Myometrial cell (primary cell): ENCODE results near the gene CFL1. TPM values are rescaled to one million over a fixed set of nuclear protein-coding genes. Genes with fewer than 3 reads are reported as not detected.

Experiments
- total RNA-seq: library from RNA; depleted of rRNA; stranded (reverse); fragments of >200 nt; gene quantifications from 2 replicates; pipeline ENCODE4 v1.2.3, GENCODE V29; 2015

CFL1 gene
- 1,937 and 2,041 TPM in 2 replicates for total RNA-seq

GRCh38 chr11:65857853-65858680 lies at the start of gene CFL1:
Gene CFL1 (minus strand): TSS chr11:65858180. CDS start chr11:65858099, 81 bp downstream.

DNA sequence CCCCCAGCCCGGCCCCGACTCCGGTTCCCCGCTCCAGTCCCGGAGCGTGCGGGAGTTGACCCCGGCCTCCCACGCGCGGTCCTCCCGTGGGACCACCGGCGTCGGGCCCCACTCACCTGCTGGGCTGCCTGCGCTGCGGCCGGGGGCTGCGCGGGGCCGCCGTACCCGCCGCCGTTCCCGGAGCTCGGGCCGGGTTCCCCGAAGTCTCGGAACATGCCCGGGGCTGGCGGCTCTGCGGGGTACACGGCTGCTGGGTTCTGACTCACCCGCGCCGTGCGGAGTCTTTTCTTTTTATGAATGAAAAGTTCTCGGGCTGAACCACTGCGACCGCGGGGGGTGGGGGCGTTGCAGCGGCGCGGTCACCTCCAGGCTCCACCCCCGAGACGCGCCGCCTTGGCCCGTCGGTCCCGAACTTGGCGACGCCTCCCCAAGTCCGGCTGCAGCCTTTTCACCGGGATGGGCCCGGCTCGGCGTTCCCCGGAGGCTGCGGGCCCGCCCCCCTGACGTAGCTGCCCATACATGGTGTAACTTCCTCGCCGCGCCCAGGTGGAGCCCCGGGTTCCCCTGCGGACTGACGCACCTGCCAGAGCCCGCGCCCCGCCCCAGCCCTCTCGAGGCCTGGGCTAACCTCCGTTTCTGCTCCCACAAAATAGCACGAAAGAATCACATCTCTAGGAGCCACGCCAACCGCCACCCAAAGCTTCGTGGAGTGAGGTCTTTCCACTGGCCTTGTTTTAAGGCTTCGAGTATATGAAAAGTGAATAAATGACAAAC lies 42.3 kb upstream of the CFL1 start, which contains the start of gene FOSL1:
Gene FOSL1, minus strand, starts transcription at position 264 of the 774 bp plus-strand sequence. Its CDS starts 49 bp downstream, at position 215.

DNA sequence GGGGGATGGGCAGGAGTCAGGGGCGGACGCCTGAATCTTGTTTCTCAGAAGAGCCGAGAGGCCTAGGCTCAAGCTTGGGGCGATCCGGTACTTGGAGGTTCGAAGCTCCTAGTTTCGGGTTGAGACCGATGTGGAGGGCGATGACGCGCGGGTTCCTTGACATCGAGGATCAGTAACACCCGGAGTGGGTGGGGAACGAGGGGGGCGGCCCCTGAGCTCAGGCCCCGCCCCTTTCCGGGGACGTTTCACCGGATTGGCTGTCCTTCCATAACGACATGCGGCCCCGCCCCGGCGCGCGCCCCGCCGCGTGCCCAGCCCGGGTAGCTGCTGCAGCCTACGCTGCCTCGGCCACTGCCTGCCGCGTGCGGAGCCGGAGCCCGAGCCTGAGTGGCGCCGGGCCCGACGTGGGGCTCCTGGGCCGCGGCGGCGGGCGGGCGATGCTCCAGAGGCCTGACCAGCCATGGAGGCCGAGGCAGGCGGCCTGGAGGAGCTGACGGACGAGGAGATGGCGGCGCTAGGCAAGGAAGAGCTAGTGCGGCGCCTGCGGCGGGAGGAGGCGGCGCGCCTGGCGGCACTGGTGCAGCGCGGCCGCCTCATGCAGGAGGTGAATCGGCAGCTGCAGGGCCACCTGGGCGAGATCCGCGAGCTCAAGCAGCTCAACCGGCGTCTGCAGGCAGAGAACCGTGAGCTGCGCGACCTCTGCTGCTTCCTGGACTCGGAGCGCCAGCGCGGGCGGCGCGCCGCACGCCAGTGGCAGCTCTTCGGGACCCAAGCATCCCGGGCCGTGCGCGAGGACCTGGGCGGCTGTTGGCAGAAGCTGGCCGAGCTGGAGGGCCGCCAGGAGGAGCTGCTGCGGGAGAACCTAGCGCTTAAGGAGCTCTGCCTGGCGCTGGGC lies 32.6 kb upstream of the CFL1 start, which contains the start of gene CCDC85B:
Gene CCDC85B, plus strand, starts transcription at position 350 of the 895 bp plus-strand sequence. Its CDS starts 111 bp downstream, at position 461.

GRCh38 chr11:65888163-65888814 lies 30.3 kb upstream of the CFL1 start, which contains the start of gene FIBP:
Gene FIBP (minus strand): TSS chr11:65888471. CDS start chr11:65888418, 53 bp downstream.

GRCh38 chr11:65879617-65880016 lies 21.6 kb upstream of the CFL1 start, which contains the start of gene CTSW:
Gene CTSW (plus strand): TSS chr11:65879837. CDS start chr11:65879855, 18 bp downstream.

GRCh38 chr11:65872586-65873317 lies 14.8 kb upstream of the CFL1 start, which contains the start of gene EFEMP2:
Gene EFEMP2 (minus strand): TSS chr11:65872800. CDS start chr11:65872354, 446 bp downstream.

DNA sequence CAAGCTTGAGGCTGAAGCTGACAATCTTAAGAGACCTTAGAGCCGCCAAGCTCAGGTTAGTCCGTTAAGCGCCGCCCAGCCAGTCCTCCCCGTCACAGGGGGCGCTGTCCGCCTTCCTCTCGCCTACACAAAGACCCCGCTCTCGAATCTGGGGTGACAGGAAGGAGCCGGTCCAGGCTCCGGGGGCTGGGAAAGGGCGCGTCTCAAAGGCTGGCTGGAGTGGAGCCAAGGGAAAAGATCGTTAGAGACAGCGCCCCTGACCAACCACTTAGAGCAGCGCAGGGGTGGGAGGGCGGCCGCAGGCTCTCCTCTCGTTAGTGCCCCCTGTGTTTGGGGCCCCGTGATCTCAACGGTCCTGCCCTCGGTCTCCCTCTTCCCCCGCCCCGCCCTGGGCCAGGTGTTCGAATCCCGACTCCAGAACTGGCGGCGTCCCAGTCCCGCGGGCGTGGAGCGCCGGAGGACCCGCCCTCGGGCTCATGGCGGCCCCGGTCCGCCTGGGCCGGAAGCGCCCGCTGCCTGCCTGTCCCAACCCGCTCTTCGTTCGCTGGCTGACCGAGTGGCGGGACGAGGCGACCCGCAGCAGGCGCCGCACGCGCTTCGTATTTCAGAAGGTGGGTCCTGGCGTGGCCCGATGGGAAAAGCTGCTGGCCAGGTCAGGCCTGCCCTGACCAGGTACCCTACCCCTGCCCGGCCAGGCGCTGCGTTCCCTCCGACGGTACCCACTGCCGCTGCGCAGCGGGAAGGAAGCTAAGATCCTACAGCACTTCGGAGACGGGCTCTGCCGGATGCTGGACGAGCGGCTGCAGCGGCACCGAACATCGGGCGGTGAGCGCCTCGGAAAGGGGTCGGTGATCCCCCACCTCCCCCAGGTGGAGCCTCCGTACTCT lies 2.5 kb upstream of the CFL1 start, which contains the start of gene MUS81:
Gene MUS81, plus strand, starts transcription at position 156 of the 887 bp plus-strand sequence. Its CDS starts 321 bp downstream, at position 477.

DNA sequence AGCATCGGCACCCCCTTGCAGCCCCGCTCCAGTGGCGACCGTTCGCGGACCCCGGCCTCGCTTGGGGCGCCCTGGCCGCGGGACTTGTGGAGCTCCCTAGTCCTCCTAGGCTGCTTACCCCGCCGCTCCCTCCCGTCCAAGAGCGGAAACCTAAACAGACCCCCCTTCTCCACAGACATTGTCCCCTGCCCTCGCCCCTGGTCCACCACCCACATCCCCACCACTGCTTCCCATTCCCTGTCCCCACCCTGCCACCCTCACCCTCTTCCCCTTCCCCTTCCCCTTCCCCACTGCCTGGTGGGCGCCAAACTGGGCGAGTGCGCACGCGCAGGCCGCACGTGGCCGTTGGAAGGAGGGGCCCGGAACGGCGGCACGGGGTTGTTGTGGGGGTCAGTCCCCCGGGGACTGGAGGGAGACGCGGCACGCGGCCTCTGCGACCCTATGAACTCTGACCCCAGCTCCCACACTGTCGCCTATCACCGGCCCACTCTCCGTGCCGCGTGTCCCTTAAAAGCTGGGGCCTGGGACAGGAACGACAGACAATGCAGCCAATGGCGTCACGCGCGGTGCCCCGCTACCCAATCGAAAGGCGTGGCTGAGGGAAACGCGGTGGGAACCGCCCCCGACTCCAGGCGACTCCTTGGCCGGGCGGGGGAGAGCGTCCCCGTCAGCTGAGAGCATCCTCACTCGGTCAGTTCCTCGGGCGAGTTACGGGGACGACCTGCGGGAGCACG lies 24.5 kb downstream of the CFL1 start, which contains the start of gene SNX32:
Gene SNX32, plus strand, starts transcription at position 667 of the 734 bp plus-strand sequence. CDS start 103 bp downstream, outside the sequence.

Other genes with a start within 250 kb of the CFL1 start
- 32.8 and 44.4 TPM in 2 replicates for gene MAP3K11, start 244.0 kb downstream of the CFL1 start, total RNA-seq
- 33.3 and 36.0 TPM in 2 replicates for gene PCNX3, start 242.4 kb downstream of the CFL1 start, total RNA-seq
- gene SIPA1, start 220.1 kb downstream of the CFL1 start, total RNA-seq = 34.9 and 42.1 TPM in 2 replicates
- gene RELA, start 195.3 kb downstream of the CFL1 start, total RNA-seq = 28.8 and 37.6 TPM in 2 replicates
- gene KAT5, start 145.9 kb downstream of the CFL1 start, total RNA-seq = 27.1 and 34.3 TPM in 2 replicates
- 81.2 and 103 TPM in 2 replicates for gene RNASEH2C, start 137.4 kb downstream of the CFL1 start, total RNA-seq
- gene AP5B1, start 77.2 kb downstream of the CFL1 start, total RNA-seq = 6.2 and 8.9 TPM in 2 replicates
- gene OVOL1, start 71.1 kb downstream of the CFL1 start, total RNA-seq = not detected in 2 replicates
- 0.58 and 1.1 TPM in 2 replicates for gene SNX32, start 24.2 kb downstream of the CFL1 start, total RNA-seq
- gene MUS81, start 2.3 kb upstream of the CFL1 start, total RNA-seq = 30.7 and 40.1 TPM in 2 replicates
- 140 and 198 TPM in 2 replicates for gene EFEMP2, start 14.6 kb upstream of the CFL1 start, total RNA-seq
- 0.71 TPM in 1 of 2 replicates, not detected in the other for gene CTSW, start 21.7 kb upstream of the CFL1 start, total RNA-seq
- 170 and 250 TPM in 2 replicates for gene FIBP, start 30.3 kb upstream of the CFL1 start, total RNA-seq
- gene CCDC85B, start 32.5 kb upstream of the CFL1 start, total RNA-seq = 117 and 142 TPM in 2 replicates
- 31.4 and 37.2 TPM in 2 replicates for gene FOSL1, start 42.2 kb upstream of the CFL1 start, total RNA-seq
- 13.5 and 24.5 TPM in 2 replicates for gene C11orf68, start 60.9 kb upstream of the CFL1 start, total RNA-seq
- 405 and 416 TPM in 2 replicates for gene DRAP1, start 61.2 kb upstream of the CFL1 start, total RNA-seq
- not detected in 2 replicates for gene TSGA10IP, start 87.3 kb upstream of the CFL1 start, total RNA-seq
- gene SART1, start 103.6 kb upstream of the CFL1 start, total RNA-seq = 27.4 and 31.2 TPM in 2 replicates
- 26.8 and 39.3 TPM in 2 replicates for gene EIF1AD, start 144.0 kb upstream of the CFL1 start, total RNA-seq
- 111 and 138 TPM in 2 replicates for gene BANF1, start 144.3 kb upstream of the CFL1 start, total RNA-seq
- not detected in 2 replicates for gene CST6, start 153.8 kb upstream of the CFL1 start, total RNA-seq
- gene CATSPER1, start 168.3 kb upstream of the CFL1 start, total RNA-seq = 0.35 and 0.58 TPM in 2 replicates
- gene GAL3ST3, start 191.0 kb upstream of the CFL1 start, total RNA-seq = not detected in 2 replicates
- gene SF3B2, start 194.2 kb upstream of the CFL1 start, total RNA-seq = 182 and 206 TPM in 2 replicates
- 20.8 and 22.9 TPM in 2 replicates for gene PACS1, start 212.1 kb upstream of the CFL1 start, total RNA-seq